Upper lobe of left lung (tissue), 4 donors: ENCODE results near the gene SLC41A3.

Experiments used
- POLR2A ChIP-seq, 4 donors: fragments of 450-650 bp; IDR thresholded peaks; one replicate each; pipeline ENCODE4 v1.5.1; 2016 to 2017; ENCODE audit warnings: antibody characterized with exemption in 4 of 4, mild to moderate bottlenecking in 2 of 4
- TF ChIP-seq, protein P1 (sequence below), 6 experiments: fragments of 450-650 bp in 4 of 6; fragments of 200-600 bp in 2 of 6; sonication (generic) in 2 of 6; IDR thresholded peaks; one replicate each; pipeline ENCODE4 v1.5.1; 2016 to 2019; ENCODE audit warnings: antibody characterized with exemption in 6 of 6

DNA sequence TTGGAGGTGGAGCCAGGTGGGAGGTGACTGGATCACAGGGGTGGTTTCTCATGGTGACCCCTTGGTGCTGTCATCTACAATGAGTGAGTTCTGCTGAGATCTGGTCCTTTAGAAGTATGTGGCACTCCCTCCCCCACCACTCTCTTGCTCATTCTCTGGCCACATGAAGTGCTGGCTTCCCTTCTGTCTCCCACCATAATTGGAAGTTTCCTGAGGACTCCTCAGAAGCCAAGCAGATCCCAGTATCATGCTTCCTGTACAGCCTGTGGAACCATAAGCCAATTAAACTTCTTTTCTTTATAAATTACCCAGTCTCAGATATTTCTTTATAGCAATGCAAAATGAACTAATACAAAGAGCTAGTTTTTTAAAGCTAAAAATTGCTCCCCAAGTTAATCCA, 54.7 kb downstream of the SLC41A3 start:
- TF ChIP-seq POLR2A (IDR thresholded peaks at IDR 0.05), result no peak
- TF ChIP-seq, protein P1, sequence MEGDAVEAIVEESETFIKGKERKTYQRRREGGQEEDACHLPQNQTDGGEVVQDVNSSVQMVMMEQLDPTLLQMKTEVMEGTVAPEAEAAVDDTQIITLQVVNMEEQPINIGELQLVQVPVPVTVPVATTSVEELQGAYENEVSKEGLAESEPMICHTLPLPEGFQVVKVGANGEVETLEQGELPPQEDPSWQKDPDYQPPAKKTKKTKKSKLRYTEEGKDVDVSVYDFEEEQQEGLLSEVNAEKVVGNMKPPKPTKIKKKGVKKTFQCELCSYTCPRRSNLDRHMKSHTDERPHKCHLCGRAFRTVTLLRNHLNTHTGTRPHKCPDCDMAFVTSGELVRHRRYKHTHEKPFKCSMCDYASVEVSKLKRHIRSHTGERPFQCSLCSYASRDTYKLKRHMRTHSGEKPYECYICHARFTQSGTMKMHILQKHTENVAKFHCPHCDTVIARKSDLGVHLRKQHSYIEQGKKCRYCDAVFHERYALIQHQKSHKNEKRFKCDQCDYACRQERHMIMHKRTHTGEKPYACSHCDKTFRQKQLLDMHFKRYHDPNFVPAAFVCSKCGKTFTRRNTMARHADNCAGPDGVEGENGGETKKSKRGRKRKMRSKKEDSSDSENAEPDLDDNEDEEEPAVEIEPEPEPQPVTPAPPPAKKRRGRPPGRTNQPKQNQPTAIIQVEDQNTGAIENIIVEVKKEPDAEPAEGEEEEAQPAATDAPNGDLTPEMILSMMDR (IDR thresholded peaks at IDR 0.05), result no peak
